Ovary (tissue), 3 donors: ENCODE results near the gene VGLL4.

Experiments
- POLR2A ChIP-seq: fragments of 450-650 bp; IDR thresholded peaks from one replicate; pipeline ENCODE4 v1.6.1; 2017; ENCODE audit warnings: antibody characterized with exemption, mild to moderate bottlenecking, moderate library complexity
- TF ChIP-seq, protein P1 (sequence below), 3 donors: fragments of 450-650 bp in 2 of 3; fragments of 200-600 bp in 1 of 3; IDR thresholded peaks; one replicate each; pipeline versions ENCODE4 v1.5.1 to v1.8.0; 2016 to 2022; ENCODE audit warnings: antibody characterized with exemption in 3 of 3, mild to moderate bottlenecking in 1 of 3
- donor health status: DM: no; HTN: no; CAD: no.

DNA sequence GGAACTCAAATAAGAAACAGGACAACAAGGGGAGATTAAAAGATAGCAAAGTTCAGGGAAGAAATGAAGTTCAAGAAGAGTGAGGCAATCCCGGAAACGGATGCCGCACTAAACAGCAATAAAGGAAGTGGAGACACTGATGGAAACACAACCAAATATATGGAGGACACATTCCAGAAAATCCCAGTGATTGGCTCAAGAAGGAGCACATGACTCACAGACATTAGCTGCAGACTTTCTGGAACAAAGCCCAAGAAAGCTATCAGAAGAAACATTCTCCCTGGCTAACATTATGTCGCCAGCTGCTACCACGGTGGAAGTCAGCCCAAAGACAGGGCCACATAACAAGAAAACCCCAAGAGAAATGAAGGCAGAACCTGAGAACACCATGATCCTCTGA, 18.1 kb upstream of the VGLL4 start:
- no peak for TF ChIP-seq POLR2A
- TF ChIP-seq, protein P1, sequence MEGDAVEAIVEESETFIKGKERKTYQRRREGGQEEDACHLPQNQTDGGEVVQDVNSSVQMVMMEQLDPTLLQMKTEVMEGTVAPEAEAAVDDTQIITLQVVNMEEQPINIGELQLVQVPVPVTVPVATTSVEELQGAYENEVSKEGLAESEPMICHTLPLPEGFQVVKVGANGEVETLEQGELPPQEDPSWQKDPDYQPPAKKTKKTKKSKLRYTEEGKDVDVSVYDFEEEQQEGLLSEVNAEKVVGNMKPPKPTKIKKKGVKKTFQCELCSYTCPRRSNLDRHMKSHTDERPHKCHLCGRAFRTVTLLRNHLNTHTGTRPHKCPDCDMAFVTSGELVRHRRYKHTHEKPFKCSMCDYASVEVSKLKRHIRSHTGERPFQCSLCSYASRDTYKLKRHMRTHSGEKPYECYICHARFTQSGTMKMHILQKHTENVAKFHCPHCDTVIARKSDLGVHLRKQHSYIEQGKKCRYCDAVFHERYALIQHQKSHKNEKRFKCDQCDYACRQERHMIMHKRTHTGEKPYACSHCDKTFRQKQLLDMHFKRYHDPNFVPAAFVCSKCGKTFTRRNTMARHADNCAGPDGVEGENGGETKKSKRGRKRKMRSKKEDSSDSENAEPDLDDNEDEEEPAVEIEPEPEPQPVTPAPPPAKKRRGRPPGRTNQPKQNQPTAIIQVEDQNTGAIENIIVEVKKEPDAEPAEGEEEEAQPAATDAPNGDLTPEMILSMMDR (IDR thresholded peaks at IDR 0.05): no peak
